ENCODE data around the gene FLNC.

Gene FLNC

DNA sequence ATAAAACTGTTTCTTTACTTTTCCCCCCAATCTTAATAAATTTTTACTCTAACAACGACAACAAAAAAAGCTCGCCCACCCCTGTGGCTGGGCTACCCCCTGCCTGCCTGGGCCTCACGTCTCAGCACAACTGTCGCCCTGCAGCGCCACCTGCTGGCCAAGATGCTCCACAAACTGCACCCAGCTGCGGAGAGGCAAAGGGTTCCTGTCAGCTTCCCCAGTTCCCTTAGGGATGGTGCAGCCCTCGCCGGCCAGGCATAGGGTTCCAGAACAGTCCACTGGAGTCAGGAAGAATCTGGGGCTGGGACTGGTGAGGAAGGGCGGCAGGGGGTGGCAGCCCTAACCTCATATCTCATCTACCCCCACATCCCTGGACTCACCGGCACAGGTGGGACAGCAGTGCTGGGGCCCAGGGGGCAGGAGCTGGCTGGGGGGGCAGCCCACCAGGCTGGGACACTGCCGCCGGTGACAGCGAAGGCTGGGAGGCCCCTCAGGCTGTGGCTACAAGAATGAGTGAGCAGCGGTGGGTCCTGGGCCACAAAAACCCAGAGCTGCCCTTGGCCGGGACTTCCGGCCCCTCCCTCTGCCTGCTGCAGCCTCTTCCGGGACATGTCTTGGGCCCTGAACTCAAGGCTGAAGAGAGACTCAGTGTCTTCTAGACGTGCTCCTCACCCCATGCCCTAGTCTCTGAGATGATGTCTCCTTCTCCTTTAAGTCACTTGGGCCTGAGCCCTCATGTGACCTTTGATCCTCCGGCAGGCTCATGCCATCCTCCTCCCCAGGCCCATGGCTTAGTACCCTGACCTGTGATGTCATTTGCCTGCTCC, 53.6 kb downstream of the FLNC start:
- TF ChIP-seq, protein P1, sequence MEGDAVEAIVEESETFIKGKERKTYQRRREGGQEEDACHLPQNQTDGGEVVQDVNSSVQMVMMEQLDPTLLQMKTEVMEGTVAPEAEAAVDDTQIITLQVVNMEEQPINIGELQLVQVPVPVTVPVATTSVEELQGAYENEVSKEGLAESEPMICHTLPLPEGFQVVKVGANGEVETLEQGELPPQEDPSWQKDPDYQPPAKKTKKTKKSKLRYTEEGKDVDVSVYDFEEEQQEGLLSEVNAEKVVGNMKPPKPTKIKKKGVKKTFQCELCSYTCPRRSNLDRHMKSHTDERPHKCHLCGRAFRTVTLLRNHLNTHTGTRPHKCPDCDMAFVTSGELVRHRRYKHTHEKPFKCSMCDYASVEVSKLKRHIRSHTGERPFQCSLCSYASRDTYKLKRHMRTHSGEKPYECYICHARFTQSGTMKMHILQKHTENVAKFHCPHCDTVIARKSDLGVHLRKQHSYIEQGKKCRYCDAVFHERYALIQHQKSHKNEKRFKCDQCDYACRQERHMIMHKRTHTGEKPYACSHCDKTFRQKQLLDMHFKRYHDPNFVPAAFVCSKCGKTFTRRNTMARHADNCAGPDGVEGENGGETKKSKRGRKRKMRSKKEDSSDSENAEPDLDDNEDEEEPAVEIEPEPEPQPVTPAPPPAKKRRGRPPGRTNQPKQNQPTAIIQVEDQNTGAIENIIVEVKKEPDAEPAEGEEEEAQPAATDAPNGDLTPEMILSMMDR (IDR thresholded peaks at IDR 0.05; ENCODE audit: low read depth, low read length, missing control alignments), result peak; percentile 96
- no peak for DNase-seq (ENCODE audit: extremely low read depth, low read depth)
- no peak overlapping the region for H3K4me3 ChIP-seq (replicated peaks; ENCODE audit: low read depth, low read length)

DNA sequence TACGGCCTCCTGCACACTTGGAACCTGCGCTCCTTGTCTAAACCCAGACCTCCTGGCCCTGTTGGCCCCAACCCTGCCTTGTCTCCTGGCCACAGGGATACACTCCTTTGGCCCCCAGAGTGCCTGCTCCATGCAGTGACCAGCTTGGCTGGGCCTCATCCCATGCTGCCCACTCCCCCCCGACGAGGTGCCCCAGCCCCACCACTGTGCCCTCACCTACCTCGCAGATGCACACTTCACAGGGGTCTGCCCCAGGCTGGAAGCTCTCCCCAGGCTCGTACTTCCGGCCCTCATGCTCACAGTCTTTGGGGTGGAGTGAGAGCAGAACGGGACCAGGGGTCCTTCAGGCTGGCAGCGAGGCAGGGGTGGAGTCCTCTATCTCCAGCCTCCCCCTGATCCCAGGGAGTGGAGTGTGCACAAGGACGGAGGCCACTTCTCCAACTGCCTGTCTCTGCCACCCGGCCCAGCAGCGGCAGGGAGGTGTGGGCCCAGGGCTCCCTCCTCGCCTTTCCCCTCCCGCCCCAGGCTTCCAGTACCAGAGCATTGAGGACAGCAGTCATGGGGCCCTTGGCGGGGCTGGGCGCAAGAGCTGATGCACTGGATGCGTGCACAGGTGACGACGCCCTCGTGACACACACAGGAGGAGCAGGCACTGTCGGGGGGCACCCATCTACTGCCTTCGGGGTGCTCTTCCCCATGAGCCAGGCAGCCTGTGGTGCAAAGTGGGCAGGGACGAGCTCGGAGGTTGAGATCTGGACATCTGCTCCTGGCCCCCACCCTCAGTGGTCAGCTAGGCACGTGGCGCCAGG, 54.6 kb downstream of the FLNC start:
- no peak overlapping the region for H3K4me3 ChIP-seq (replicated peaks; ENCODE audit: low read depth, low read length)
- DNase-seq (ENCODE audit: extremely low read depth, low read depth), result no peak
- TF ChIP-seq, protein P1 (IDR thresholded peaks at IDR 0.05; ENCODE audit: low read depth, low read length, missing control alignments), result no peak

DNA sequence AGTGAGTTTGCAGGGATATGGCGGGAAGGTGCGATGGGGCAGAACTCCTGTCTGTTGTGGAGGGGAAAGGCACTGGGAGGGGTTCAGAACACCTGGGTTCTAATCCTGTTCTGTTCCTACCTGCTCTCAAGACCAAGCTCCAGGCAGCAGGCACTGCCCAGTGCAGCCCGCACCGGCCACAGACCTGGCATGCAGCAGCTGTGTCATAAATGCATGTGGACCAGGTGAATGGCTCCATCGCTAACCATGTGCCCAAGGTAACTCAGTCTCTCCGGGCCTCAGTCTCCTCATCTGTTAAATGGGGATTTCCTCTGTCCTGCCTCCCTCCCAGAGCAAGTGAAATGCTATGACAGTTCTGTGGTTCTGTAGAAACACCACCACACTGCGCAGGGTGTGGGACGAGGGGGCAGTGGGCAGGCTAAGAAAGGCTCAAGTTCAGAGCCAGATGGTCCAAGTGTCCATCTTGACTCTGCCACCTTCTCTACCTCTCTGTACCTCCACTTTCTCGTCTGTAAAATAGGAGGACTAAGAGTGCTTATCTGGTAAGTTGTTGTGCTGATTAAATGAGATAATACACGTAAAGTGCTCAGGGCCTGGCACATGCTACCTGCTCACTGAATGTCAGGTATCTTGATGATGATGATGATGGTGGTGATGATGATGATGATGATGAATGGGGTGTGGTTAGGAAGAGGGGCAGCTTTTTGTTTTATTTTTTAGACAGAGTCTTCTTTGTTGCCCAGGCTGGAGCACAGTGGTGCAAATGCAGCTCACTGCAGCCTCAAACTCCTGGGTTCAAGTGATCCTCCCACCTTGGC, 55.4 kb downstream of the FLNC start:
- no peak overlapping the region for H3K4me3 ChIP-seq (replicated peaks; ENCODE audit: low read depth, low read length)
- DNase-seq (ENCODE audit: extremely low read depth, low read depth), result no peak
- TF ChIP-seq, protein P1 (IDR thresholded peaks at IDR 0.05; ENCODE audit: low read depth, low read length, missing control alignments), result no peak

DNA sequence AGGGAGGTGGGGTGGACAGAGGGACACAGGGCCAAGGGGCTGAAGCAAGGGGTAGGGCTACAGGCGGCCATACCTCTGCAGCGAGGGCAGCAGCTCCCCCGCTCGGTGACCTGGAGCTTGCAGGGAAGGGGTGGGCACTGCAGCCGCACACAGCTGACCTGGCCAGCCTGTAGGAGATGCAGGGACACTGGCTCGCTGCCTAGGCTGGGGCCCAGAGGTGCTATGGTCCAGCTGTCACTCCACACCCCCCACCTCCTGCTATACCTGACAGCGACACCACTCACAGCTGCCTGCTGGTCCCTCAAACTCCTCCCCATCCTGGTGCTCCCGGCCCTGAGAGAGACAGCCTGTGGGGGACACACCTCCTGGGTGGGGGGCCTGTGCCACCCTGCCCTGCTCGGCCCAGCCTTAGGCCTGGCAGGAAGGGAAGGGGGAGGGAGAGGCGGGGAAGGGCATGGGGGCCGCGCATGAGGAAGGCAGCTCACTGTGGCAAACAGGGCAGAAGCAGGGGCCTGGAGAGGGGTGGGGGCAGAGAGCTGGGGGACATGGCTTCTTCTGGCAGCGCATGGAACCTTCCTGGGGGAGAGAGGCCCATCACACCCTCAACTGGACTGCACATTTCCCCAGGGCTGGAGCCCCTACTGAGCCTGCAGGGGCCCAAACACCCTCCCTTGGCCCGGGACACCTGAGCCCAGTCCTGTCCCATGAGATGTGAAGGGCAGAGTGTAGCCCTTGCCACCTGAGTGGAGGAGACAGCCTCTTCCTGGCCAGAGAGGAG, 56.4 kb downstream of the FLNC start:
- TF ChIP-seq, protein P1 (IDR thresholded peaks at IDR 0.05; ENCODE audit: low read depth, low read length, missing control alignments), result no peak
- no peak overlapping the region for H3K4me3 ChIP-seq (replicated peaks; ENCODE audit: low read depth, low read length)
- DNase-seq (ENCODE audit: extremely low read depth, low read depth), result no peak

DNA sequence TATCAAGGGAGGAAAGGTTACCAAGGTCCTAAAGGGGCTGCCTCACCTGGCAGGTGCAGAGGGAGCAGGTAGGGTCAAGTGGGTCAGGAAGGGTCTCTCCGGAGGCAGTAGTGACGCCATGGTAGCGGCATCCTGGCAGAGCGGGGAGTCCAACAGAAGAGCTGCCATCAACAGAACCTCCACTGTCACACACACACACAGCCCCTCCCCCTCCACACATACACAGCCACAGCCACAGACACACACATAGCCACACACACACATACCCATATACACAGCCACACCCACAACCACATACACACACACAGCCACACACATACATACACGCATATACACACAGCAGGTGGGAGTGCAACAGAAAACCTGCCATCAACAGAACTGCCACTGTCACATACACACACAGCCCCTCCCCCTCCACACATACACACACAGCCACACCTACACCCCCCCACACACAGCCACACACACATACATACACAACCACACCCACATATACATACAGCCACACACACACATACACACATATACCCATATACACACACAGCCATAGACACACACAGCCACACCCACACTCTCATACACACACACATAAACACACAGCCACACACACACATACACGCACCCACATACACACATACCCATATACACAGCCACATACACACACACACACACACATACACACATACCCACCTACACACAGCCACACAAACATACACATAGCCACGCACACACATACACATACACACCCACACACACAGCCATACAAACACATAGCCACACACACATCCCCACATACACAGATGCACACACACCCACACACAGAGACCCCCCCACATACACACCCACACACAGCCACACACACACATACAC, 57.2 kb downstream of the FLNC start:
- H3K4me3 ChIP-seq (replicated peaks; ENCODE audit: low read depth, low read length), result no peak overlapping the region
- TF ChIP-seq, protein P1 (IDR thresholded peaks at IDR 0.05; ENCODE audit: low read depth, low read length, missing control alignments), result no peak
- DNase-seq (ENCODE audit: extremely low read depth, low read depth), result no peak
